HG02840 (cell line): ENCODE data around the gene DHTKD1.
"Not testable (repeated sequence)": the region's sequence is repeated elsewhere in the genome, so short reads cannot be mapped to it uniquely, and the experiment has no call there.

Source experiments
- ATAC-seq: cut with Tn5 transposase; IDR thresholded peaks from one replicate; pipeline ENCODE4 v1.9.1; 2021; ENCODE audit warnings: mild to moderate bottlenecking, moderate library complexity, moderate number of reproducible peaks; ENCODE audit not compliant: unreplicated experiment, low FRiP score

DHTKD1 gene

GRCh38 chr10:12130237-12130872, 61.6 kb downstream of the DHTKD1 start:
- ATAC-seq = peak; percentile 35

GRCh38 chr10:12135631-12136030, 66.9 kb downstream of the DHTKD1 start:
- ATAC-seq = no peak

- ATAC-seq = no peak
These were observed 71.3 kb downstream of the DHTKD1 start for GRCh38 chr10:12140038-12140437.

GRCh38 chr10:12144538-12144937, 75.8 kb downstream of the DHTKD1 start:
- no peak for ATAC-seq

GRCh38 chr10:12150163-12150562, 81.4 kb downstream of the DHTKD1 start:
- ATAC-seq = no peak

- no peak for ATAC-seq
These were observed 85.8 kb downstream of the DHTKD1 start for GRCh38 chr10:12154516-12154915.

- no peak for ATAC-seq
These were observed 87.8 kb downstream of the DHTKD1 start for GRCh38 chr10:12156367-12157123.

- ATAC-seq = no peak
These were observed 89.4 kb downstream of the DHTKD1 start for GRCh38 chr10:12158111-12158510.

- ATAC-seq = no peak
These were observed 91.9 kb downstream of the DHTKD1 start for GRCh38 chr10:12160664-12161063.

GRCh38 chr10:12162927-12163326, 94.2 kb downstream of the DHTKD1 start:
- no peak for ATAC-seq

- ATAC-seq = no peak
These were observed 95.3 kb downstream of the DHTKD1 start for GRCh38 chr10:12164085-12164484.

- ATAC-seq = no peak
These were observed 96.3 kb downstream of the DHTKD1 start for GRCh38 chr10:12165036-12165435.

- no peak for ATAC-seq
These were observed 97.4 kb downstream of the DHTKD1 start for GRCh38 chr10:12165999-12166775.

GRCh38 chr10:12171512-12171911, 102.8 kb downstream of the DHTKD1 start:
- not testable (repeated sequence) for ATAC-seq
